HL-60 (cell line): Measurements from ENCODE around the gene PRPH.

ENCODE experiments used
- DNase-seq, 2 experiments: peaks; one replicate each; pipeline ENCODE4 v3.0.0-alpha.2; 2010 to 2020; ENCODE audit warnings: low read depth in 1 of 2, low spot score in 1 of 2
- H3K27ac ChIP-seq: fragments of 250-450 bp; sonication (Bioruptor Pico); replicated peaks from 2 replicates; pipeline ENCODE4 v1.5.1; 2020; ENCODE audit warnings: mild to moderate bottlenecking, moderate library complexity
- H3K27me3 ChIP-seq: fragments of 250-450 bp; sonication (Bioruptor Pico); 2 replicates; pipeline ENCODE4 v1.5.1; 2021; ENCODE audit warnings: mild to moderate bottlenecking, moderate library complexity; ENCODE audit not compliant: insufficient read depth, poor library complexity, severe bottlenecking
- H3K4me3 ChIP-seq: replicated peaks from 2 replicates; pipeline ENCODE4 v1.5.1; 2011; ENCODE audit warnings: mild to moderate bottlenecking, control low read depth, low read length; ENCODE audit not compliant: insufficient read depth
- CTCF ChIP-seq: IDR thresholded peaks from one replicate; pipeline ENCODE4 v1.5.1; 2011; ENCODE audit warnings: low read length, control low read depth, inconsistent platforms; ENCODE audit not compliant: insufficient read depth
- GABPA ChIP-seq: IDR thresholded peaks from 2 replicates; pipeline ENCODE4 v1.6.1; 2012; ENCODE audit warnings: low read depth
- POLR2AphosphoS5 ChIP-seq: IDR thresholded peaks from 2 replicates; pipeline ENCODE4 v1.6.1; 2012; ENCODE audit warnings: low read depth
- REST ChIP-seq: IDR thresholded peaks from 2 replicates; pipeline ENCODE4 v1.6.1; 2012; ENCODE audit warnings: low read depth; ENCODE audit not compliant: insufficient replicate concordance
- SPI1 ChIP-seq: IDR thresholded peaks from 2 replicates; pipeline ENCODE4 v1.6.1; 2012; ENCODE audit warnings: low read depth, mild to moderate bottlenecking, borderline replicate concordance

PRPH gene

GRCh38 chr12:49346659-49347310 is 51.8 kb downstream of the PRPH start, which contains the start of gene DNAJC22:
DNAJC22 (plus strand) TSS chr12:49346888; CDS start chr12:49348873, 1,985 bp downstream.
- TF ChIP-seq CTCF (no peak), REST (no peak), GABPA (no peak), SPI1 (no peak), POLR2AphosphoS5 (no peak)
- H3K27ac ChIP-seq: no peak within 1 kb of the TSS
- peaks cover 63% of the 10 kb centered on the region for H3K27me3 ChIP-seq
- H3K4me3 ChIP-seq: 0 out of 2 replicates have a peak within 1 kb of the TSS, but pooled peaks have one; percentile 8
- DNase-seq: peak in 1 of 2 experiments; percentile 23

- Histone ChIP-seq H3K4me3 (no peak overlapping the region), H3K27ac (no peak overlapping the region)
These were observed 52.6 kb downstream of the PRPH start for GRCh38 chr12:49347311-49348193.

More at GRCh38 chr12:49347311-49348193, 52.6 kb downstream of the PRPH start:
- H3K27me3 ChIP-seq: peaks cover 57% of the 10 kb centered on the region
- TF ChIP-seq CTCF: peak; percentile 55
- TF ChIP-seq REST: no peak
- peak in 1 of 2 experiments; percentile 47 for DNase-seq
